ENCODE data around the gene NPB.

Gene NPB

DNA sequence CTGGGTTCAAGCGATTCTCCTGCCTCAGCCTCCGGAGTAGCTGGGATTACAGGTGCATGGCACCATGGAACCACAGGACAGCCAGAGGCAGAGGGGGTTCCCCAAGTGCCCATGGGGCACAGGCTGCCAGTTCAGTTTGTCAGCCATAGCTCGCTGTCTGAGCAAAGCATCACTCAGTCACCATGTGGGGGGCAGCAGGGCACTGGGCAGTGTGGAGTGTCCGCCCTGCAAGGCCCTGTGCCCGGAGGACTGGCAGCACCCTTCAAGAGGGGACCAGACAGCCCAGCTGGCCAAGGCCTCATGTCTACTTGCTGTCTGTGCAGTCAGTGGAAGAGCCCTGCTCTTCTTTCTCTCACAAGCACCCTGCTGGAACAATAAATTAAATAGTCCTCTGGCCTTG lies 17.1 kb upstream of the NPB start:
- DNase-seq (ENCODE audit: low spot score in 2 of 2), result no peak
- Mint-ChIP-seq H3K27ac (no peak overlapping the region), H3K4me3 (no peak overlapping the region), H3K36me3 (peaks cover 22% of the 10 kb centered on the region), H3K9me3 (no peaks in the 10 kb centered on the region), H3K4me1 (peaks cover 13% of the 10 kb centered on the region), H3K27me3 (no peaks in the 10 kb centered on the region)
- no peak for ATAC-seq (ENCODE audit: low read depth)

DNA sequence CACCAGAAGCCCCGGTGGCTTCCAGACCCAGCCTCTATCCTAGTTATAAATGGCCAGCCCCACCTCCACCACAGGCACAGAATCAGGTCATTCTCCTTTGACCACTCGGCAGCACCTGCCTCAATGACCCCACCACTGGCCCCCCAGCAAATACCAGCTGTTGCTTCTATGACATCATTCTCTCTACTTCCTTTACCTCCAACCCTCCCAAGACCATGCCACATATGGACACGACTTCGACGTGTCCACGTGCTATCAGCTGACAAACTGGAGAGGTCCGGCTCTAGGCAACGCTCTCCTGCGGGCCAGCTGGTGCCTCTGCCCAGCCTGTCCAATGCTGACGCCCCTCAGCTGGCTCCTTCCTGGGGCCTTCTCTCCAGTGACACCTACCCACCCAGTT lies 16.6 kb upstream of the NPB start:
- no peaks in the 10 kb centered on the region for H3K27me3 Mint-ChIP-seq
- H3K4me1 Mint-ChIP-seq, result peaks cover 13% of the 10 kb centered on the region
- no peak for ATAC-seq (ENCODE audit: low read depth)
- H3K9me3 Mint-ChIP-seq, result no peaks in the 10 kb centered on the region
- H3K4me3 Mint-ChIP-seq, result no peak overlapping the region
- no peak overlapping the region for H3K27ac Mint-ChIP-seq
- H3K36me3 Mint-ChIP-seq, result peaks cover 22% of the 10 kb centered on the region
- no peak for DNase-seq (ENCODE audit: low spot score in 2 of 2)

DNA sequence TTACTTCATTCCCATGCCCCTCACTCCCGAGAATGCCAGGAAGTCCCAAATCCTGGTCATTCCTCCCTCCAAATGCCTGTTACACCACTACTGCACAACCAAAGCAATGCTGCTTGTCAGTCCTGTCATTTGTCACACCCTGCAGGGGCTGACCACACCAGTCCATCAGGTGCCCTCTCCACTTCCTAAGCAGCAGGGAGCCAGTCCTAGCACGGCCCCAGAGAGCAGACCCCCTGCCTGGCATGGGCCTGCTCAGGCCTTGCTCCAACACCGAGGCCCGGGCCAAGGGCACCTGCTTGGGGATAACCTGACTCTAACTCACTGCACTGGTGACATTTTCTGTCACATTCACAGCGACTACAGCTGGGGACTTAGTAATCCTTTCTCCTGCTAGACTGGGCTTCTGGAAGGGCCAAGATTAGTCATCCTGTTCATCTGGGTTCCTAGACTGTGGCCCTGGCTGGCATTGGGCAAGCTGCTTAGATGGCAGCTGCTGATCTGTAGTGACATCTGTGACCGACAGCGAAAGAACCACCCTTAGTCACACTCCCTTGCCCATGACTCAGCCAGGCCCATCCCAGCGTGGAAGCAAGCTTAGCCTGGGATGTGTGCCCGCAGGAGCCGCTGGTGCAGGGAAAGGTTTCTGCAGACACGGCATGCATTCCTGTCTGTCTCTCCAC lies 16.0 kb upstream of the NPB start:
- ATAC-seq (ENCODE audit: low read depth) (no peak), DNase-seq (ENCODE audit: low spot score in 2 of 2) (no peak)
- peaks cover 22% of the 10 kb centered on the region for H3K36me3 Mint-ChIP-seq
- no peaks in the 10 kb centered on the region for H3K9me3 Mint-ChIP-seq
- H3K4me1 Mint-ChIP-seq, result peaks cover 13% of the 10 kb centered on the region
- no peak overlapping the region for H3K4me3 Mint-ChIP-seq
- no peaks in the 10 kb centered on the region for H3K27me3 Mint-ChIP-seq
- H3K27ac Mint-ChIP-seq, result peak overlapping the region; percentile 41

DNA sequence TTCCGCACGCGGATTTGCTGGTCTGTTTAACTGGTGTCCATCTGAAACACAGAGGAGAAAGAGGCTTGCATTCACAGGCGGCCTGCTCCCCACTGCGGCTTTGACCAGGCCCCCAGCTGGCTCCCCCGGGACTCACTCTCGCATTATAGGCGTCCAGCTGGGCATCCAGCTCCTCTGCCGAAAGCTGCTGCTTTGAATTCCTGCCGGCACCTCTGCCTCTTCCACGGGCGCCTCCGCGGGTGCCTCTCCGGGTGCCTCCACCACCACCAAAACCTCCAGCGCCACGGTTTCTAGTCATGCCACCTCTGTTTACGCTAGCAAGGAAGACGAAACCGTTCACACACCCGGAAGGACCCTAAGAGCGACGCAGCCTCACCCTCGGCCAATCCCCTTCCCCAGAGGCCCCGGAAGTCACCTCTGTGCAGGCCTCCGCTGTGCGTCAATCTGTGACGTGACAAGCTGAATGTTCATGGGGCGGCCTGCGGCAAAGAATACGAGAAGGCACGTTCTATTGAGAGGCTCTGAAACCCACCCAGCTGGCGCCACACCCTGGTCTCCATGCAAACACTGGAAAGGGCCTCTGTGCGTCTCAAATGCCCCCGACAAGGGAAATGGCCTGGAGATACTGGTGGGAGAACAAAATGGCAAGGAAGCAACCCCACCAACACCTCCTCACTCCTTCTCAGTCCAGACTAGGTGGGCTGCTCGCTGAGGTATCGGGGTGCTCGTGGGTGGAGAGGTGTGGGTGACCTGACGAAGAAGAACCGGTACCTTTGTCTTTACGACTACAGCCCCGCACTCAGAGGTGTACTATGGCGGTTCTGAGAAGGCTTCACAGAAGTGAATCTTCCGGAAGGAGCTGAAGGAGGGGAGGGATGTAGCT lies 13.7 kb upstream of the NPB start:
- DNase-seq (ENCODE audit: low spot score in 2 of 2), result no peak
- Mint-ChIP-seq H3K27ac (no peak overlapping the region), H3K27me3 (no peaks in the 10 kb centered on the region), H3K4me1 (peaks cover 16% of the 10 kb centered on the region), H3K4me3 (peak overlapping the region; percentile 59), H3K36me3 (peaks cover 24% of the 10 kb centered on the region), H3K9me3 (no peaks in the 10 kb centered on the region)
- ATAC-seq (ENCODE audit: low read depth), result no peak

DNA sequence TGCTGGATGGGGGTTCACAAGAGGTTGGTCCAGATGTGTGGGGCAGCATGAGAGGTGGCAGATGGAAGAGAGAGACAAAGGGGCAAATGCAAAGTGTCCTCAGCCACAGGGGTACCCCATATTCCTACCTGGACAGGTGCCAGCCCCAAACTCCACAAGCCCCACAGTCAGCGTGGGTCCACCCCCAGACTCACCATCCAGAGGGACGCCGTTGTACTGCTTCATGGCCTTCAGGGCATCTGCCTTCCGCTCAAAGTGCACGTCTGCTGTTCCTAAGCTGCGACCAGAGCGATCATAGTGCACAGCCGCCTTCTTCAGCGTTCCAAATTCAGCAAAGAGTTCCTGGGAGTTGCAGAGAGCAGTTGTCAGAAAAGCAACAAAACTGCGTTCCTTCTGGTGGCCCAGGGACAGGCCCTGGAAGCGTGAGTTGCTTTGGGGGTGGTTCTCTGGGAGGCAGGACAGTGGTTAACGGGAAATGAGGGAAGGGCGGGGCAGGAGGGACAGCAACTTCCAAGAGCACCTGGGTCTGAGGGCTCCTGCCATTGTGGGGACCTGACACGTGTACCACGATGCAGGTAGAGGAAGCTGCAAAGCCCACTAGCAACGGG lies 12.9 kb upstream of the NPB start:
- peaks cover 24% of the 10 kb centered on the region for H3K36me3 Mint-ChIP-seq

DNA sequence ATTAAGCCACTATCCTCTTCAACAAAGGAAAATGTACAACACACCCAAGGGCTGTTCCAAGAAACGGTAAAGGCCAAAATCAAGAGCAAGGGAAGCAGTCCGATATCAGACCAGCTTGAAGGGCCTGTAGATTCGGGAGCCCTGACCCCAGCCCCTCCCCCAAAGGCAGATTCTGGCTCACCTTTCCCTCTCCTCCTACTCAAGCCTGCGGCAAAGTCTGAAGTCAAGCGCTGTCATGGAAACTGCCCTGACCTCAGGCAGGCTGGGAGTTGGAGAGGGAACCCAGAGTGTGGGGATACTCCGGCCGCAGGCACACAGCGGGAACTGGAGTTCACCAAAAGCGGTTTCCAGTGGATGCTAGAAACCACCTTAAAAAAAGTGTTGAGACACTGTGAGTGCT lies 12.4 kb upstream of the NPB start:
- no peak for ATAC-seq (ENCODE audit: low read depth)
- peaks cover 20% of the 10 kb centered on the region for H3K36me3 Mint-ChIP-seq
- H3K27ac Mint-ChIP-seq, result no peak overlapping the region

More for the DNA sequence above, 12.9 kb upstream of the NPB start:
- Mint-ChIP-seq H3K27me3 (no peaks in the 10 kb centered on the region), H3K9me3 (no peaks in the 10 kb centered on the region), H3K27ac (no peak overlapping the region), H3K4me1 (peaks cover 18% of the 10 kb centered on the region), H3K4me3 (peak overlapping the region; percentile 59)
- DNase-seq (ENCODE audit: low spot score in 2 of 2) (no peak), ATAC-seq (ENCODE audit: low read depth) (no peak)

DNA sequence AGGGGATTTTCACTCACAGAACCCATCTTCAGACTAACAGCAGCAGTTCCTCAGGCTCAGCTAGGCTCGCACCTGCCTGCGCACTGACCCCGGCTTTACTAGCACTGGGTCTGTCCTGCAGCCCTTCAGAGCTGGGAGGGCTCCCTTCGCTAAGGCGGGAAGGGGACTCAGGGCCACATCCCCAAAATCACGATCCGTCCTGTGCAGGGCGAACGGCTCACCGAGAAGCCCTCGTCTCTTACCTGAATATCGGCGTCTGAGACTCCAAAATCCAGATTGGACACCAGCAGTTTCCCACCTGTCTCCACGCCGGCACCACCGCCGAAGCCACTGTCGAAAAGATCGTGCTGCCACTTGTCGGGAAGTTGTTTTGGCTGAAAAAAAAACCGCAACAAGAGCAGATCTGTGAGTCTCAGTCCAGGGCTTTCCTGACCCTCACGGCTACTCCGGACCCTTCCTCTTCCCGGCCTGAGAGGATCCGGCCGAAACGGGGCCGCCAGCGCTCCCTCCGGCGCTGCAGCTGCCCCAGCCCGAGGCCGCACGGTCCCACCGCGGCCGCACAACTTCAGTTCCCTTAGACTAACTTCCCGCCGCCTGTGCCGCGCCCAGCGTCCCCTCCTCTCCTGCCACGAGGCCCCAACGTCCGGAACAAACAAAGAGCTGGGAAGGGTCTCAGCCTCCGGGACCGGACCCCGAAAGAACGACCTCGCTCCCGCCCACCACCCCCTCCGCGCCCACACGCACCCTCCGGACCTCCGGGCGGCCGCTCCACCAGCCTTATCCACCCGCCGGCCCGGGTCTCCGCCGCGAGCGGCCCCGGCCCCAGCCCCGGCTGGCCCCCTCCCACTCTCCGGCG lies 11.4 kb upstream of the NPB start:
- peak overlapping the region; percentile 96 for H3K27ac Mint-ChIP-seq
- no peak for ATAC-seq (ENCODE audit: low read depth)
- peak overlapping the region; percentile 76 for H3K4me3 Mint-ChIP-seq
- peaks cover 19% of the 10 kb centered on the region for H3K36me3 Mint-ChIP-seq
- H3K27me3 Mint-ChIP-seq, result no peaks in the 10 kb centered on the region
- no peaks in the 10 kb centered on the region for H3K9me3 Mint-ChIP-seq
- DNase-seq (ENCODE audit: low spot score in 2 of 2), result no peak
- H3K4me1 Mint-ChIP-seq, result peaks cover 18% of the 10 kb centered on the region

More for the DNA sequence above, 12.4 kb upstream of the NPB start:
- peaks cover 18% of the 10 kb centered on the region for H3K4me1 Mint-ChIP-seq
- no peak for DNase-seq (ENCODE audit: low spot score in 2 of 2)
- H3K9me3 Mint-ChIP-seq, result no peaks in the 10 kb centered on the region
- H3K27me3 Mint-ChIP-seq, result no peaks in the 10 kb centered on the region
- H3K4me3 Mint-ChIP-seq, result peak overlapping the region; percentile 59

DNA sequence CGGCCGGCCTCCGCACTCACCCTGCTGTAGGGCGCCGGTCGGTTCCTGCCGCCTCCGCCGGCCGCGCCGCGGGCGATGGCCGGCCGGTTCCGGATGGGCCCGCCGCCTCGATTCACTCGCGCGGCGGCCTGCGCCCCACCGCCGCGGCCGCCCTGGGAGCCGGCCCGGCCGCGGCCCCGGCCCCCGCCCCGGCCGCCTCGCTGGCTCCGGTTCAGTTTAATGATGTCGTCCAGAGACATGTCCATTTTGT lies 10.8 kb upstream of the NPB start:
- DNase-seq (ENCODE audit: low spot score in 2 of 2), result no peak
- Mint-ChIP-seq H3K27me3 (no peaks in the 10 kb centered on the region), H3K36me3 (peaks cover 17% of the 10 kb centered on the region), H3K9me3 (no peaks in the 10 kb centered on the region), H3K4me3 (peak overlapping the region; percentile 97), H3K27ac (peak overlapping the region; percentile 96), H3K4me1 (peaks cover 18% of the 10 kb centered on the region)
- peak; percentile 5 for ATAC-seq (ENCODE audit: low read depth)

DNA sequence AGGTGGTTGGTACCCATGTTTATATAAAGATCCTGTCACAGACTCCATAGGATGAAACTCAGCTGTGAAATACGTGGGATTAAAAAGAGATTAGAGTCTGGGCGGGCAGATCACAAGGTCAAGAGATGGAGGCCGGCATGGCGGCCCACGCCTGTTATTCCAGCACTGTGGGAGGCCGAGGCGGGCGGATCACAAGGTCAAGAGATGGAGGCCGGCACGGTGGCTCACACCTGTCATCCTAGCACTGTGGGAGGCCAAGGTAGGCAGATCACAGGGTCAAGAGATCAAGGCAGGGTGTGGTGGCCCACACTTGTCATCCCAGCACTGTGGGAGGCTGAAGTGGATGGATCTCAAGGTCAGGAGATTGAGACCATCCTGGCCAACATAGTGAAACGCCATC lies 6.6 kb upstream of the NPB start:
- no peaks in the 10 kb centered on the region for H3K9me3 Mint-ChIP-seq
- H3K27me3 Mint-ChIP-seq, result no peaks in the 10 kb centered on the region
- DNase-seq (ENCODE audit: low spot score in 2 of 2), result no peak
- no peak overlapping the region for H3K27ac Mint-ChIP-seq
- H3K4me1 Mint-ChIP-seq, result peaks cover 5% of the 10 kb centered on the region
- peaks cover 10% of the 10 kb centered on the region for H3K36me3 Mint-ChIP-seq
- no peak overlapping the region for H3K4me3 Mint-ChIP-seq
- no peak for ATAC-seq (ENCODE audit: low read depth)

DNA sequence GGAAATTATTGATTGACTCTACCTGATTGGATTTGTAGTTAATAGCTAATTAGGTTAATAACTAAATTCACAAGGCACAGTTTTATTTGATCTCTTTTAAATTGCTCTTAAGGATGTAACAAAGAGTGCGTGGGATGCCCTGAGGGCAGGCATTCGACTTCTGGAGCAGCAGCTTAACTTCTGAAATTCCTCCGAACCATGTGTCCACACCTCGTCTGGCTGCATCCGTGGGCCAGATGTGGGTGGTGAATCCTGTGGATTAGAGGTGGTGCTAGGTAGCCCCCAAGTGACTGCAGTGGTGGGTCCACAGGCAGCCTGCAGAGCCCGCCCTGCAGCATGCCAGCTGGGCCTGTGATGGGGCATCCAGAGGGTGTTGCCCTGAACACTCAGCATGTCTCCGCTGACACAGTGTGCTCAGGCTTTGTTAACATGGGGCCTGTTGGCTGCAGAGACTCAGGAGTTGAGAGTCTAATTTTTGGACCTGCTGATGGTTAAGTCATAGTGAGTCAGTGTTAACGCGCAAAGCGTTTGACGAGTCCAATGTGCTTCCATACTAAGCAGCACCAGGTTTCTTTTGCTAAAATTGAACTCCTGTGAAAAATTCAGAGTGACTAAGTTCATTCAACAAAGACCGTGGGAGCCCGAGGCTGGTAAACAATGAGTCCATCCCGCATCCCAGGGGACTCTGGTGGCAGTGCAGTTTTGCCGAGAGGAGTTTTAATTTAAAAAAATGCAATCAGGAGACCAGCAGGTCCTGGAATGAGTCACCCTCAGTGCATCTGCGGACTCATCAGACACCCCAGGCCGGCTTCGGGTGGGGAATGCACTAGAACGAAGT lies 3.8 kb upstream of the NPB start:
- Mint-ChIP-seq H3K4me1 (peaks cover 5% of the 10 kb centered on the region), H3K4me3 (no peak overlapping the region), H3K27me3 (peaks cover 5% of the 10 kb centered on the region), H3K36me3 (peaks cover 11% of the 10 kb centered on the region), H3K9me3 (no peaks in the 10 kb centered on the region), H3K27ac (no peak overlapping the region)
- DNase-seq (ENCODE audit: low spot score in 2 of 2), result no peak
- no peak for ATAC-seq (ENCODE audit: low read depth)

DNA sequence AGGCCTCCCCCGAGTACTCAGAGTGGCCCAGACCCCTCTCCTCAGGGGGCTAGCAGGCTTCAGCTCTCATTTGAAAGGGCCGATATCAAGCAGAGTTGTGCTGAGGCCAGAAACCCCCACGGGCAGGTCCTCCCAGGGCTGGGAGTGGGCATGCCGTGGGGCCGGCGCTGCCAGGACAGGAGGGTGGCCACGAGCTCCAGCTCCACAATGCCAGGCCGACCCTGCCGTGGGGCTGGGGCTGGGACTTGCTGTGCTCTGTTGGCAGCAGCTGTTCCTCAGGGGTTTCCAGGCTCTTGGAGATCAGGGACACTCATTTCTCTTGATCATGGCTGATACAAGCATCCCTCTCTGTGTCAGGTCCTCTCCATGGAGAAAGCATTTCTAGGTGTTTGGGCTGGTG lies 3.2 kb upstream of the NPB start:
- peaks cover 11% of the 10 kb centered on the region for H3K36me3 Mint-ChIP-seq
- no peak overlapping the region for H3K4me3 Mint-ChIP-seq

DNA sequence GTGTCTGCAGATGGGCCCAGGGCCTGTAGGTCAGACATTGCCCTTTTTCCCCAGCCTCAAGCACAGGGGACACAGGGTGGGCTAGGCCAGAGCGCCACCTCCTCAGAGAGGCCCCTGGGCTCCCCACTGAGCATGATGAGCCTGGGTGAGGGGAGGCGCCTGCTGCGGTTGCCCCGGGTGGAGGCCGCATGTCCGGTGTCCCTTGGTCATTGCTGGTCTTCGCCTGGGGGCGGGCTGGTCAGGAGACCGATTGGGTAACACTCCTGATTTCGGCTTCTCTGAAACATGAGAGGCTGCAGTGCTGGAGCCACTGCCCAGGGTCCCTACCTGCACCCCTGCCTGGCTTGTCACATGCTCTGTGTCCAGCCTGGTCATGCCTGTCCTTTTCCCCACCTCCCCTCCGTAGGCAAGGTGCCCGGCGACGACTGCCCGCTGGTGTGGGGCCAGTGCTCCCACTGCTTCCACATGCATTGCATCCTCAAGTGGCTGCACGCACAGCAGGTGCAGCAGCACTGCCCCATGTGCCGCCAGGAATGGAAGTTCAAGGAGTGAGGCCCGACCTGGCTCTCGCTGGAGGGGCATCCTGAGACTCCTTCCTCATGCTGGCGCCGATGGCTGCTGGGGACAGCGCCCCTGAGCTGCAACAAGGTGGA lies 2.4 kb upstream of the NPB start:
- H3K4me3 Mint-ChIP-seq, result no peak overlapping the region
- H3K36me3 Mint-ChIP-seq, result peaks cover 11% of the 10 kb centered on the region
- DNase-seq (ENCODE audit: low spot score in 2 of 2) (no peak), ATAC-seq (ENCODE audit: low read depth) (no peak)
- H3K9me3 Mint-ChIP-seq, result no peaks in the 10 kb centered on the region
- peaks cover 3% of the 10 kb centered on the region for H3K4me1 Mint-ChIP-seq
- no peak overlapping the region for H3K27ac Mint-ChIP-seq
- peaks cover 5% of the 10 kb centered on the region for H3K27me3 Mint-ChIP-seq

More for the DNA sequence above, 3.2 kb upstream of the NPB start:
- no peaks in the 10 kb centered on the region for H3K9me3 Mint-ChIP-seq
- no peak for DNase-seq (ENCODE audit: low spot score in 2 of 2)
- H3K4me1 Mint-ChIP-seq, result peaks cover 3% of the 10 kb centered on the region
- no peak overlapping the region for H3K27ac Mint-ChIP-seq
- peaks cover 5% of the 10 kb centered on the region for H3K27me3 Mint-ChIP-seq
- no peak for ATAC-seq (ENCODE audit: low read depth)
